H1 (cell line): ENCODE results near the gene USH2A. TPM values are rescaled to one million over a fixed set of nuclear protein-coding genes. Genes with fewer than 3 reads are reported as not detected.

Experiments
- polyA plus RNA-seq, 7 experiments: library from polyadenylated mRNA; depleted of rRNA in 3 of 7; stranded (reverse) in 5 of 7; unstranded in 2 of 7; fragments of >200 nt in 5 of 7; fragments of 200-250 nt in 2 of 7; gene quantifications; 1 replicate in 5 of 7; 2 replicates in 1 of 7; 4 replicates in 1 of 7; pipeline versions ENCODE4 v1.2.1 to v1.2.3, GENCODE V29; 2011 to 2013; ENCODE audit warnings: missing spikeins in 2 of 7, mixed read lengths in 2 of 7
- small RNA-seq: library from polyadenylated mRNA; stranded (forward); fragments of <200 nt; extraction: miRNeasy Mini kit (QIAGEN cat#:217004); gene quantifications from one replicate; pipeline ENCODE3, GENCODE V24; 2013; ENCODE audit not compliant: insufficient read depth
- total RNA-seq: library from RNA; stranded (reverse); fragmentation: NEBNext Ultra II Directional; extraction: Animal tissue kit (Norgen Biotek cat#: 25700); gene quantifications from 2 replicates; pipeline ENCODE4 v1.2.1, GENCODE V29; 2021

USH2A gene
- total and polyA plus RNA-seq, 2 of the 8 experiments (the other 6 are each of a cell fraction or from before 2014, with no cell fraction given): 0.02 to 0.17 TPM

Small RNA genes within 50 kb of the gene (small RNA-seq; reads per million reads assigned to genes)
- gene MRPS18BP1 (not detected), gene RF00108 (not detected)
